Smooth muscle cell (in vitro differentiated cells): ENCODE results near the gene CEP89. TPM values are rescaled to one million over a fixed set of nuclear protein-coding genes. Genes with fewer than 3 reads are reported as not detected.
"Not testable (repeated sequence)": the region's sequence is repeated elsewhere in the genome, so short reads cannot be mapped to it uniquely, and the experiment has no call there.

Experiments used
- DNase-seq: peaks from one replicate; lab custom pipeline; 2025; ENCODE audit not compliant: unreplicated experiment; lab: John Stamatoyannopoulos, UW
- H2AFZ ChIP-seq: fragments of 200-600 bp; sonication (generic); 2 replicates; pipeline ENCODE4 v1.6.0; 2016; ENCODE audit warnings: antibody characterized with exemption, low read depth, mild to moderate bottlenecking
- H3F3A ChIP-seq: fragments of 200-600 bp; sonication (generic); 2 replicates; pipeline ENCODE4 v1.6.0; 2017; ENCODE audit warnings: antibody characterized with exemption, low read depth
- H3K27ac ChIP-seq: fragments of 200-600 bp; sonication (generic); 2 replicates; pipeline ENCODE4 v1.5.1; 2016; ENCODE audit warnings: low read depth, mild to moderate bottlenecking
- H3K27me3 ChIP-seq: fragments of 200-600 bp; sonication (generic); 2 replicates; pipeline ENCODE4 v1.6.1; 2016; ENCODE audit warnings: low read depth, mild to moderate bottlenecking
- H3K36me3 ChIP-seq: fragments of 200-600 bp; sonication (generic); 2 replicates; pipeline ENCODE4 v1.5.1; 2016; ENCODE audit warnings: low read depth
- H3K4me1 ChIP-seq: fragments of 200-600 bp; sonication (generic); 2 replicates; pipeline ENCODE4 v1.5.1; 2016; ENCODE audit warnings: low read depth
- H3K4me2 ChIP-seq: fragments of 200-600 bp; sonication (generic); 2 replicates; pipeline ENCODE4 v1.6.0; 2016; ENCODE audit warnings: mild to moderate bottlenecking
- H3K4me3 ChIP-seq: fragments of 200-600 bp; sonication (generic); 2 replicates; pipeline ENCODE4 v1.5.1; 2016; ENCODE audit warnings: mild to moderate bottlenecking
- H3K79me2 ChIP-seq: fragments of 200-600 bp; sonication (generic); 2 replicates; pipeline ENCODE4 v1.6.0; 2016; ENCODE audit warnings: low read depth, mild to moderate bottlenecking
- H3K9ac ChIP-seq: fragments of 200-600 bp; sonication (generic); 2 replicates; pipeline ENCODE4 v1.6.0; 2016; ENCODE audit warnings: low read depth
- H3K9me3 ChIP-seq: fragments of 200-600 bp; sonication (generic); replicated peaks from 2 replicates; pipeline ENCODE4 v1.5.1; 2016; ENCODE audit warnings: low read depth
- H4K20me1 ChIP-seq: fragments of 200-600 bp; sonication (generic); 2 replicates; pipeline ENCODE4 v1.6.0; 2016; ENCODE audit warnings: low read depth
- WGBS: methylation state at CpG from one replicate; pipeline ENCODE4 v1.1.7; 2016; ENCODE audit warnings: low lambda C conversion rate; 5-methylcytosine and 5-hydroxymethylcytosine counted together
- polyA plus RNA-seq: library from polyadenylated mRNA; unstranded; fragments of >200 nt; fragmentation: Nextera tagmentation; extraction: Ambion mirVana; gene quantifications from 2 replicates; pipeline ENCODE4 v1.2.1, GENCODE V29; 2016
- total RNA-seq: library from RNA; depleted of rRNA; stranded (reverse); fragments of >200 nt; gene quantifications from 2 replicates; pipeline ENCODE4 v1.2.3, GENCODE V29; 2014
- TF ChIP-seq, protein P1 (sequence below): fragments of 200-600 bp; sonication (generic); IDR thresholded peaks from 2 replicates; pipeline ENCODE4 v1.5.1; 2017; ENCODE audit warnings: borderline replicate concordance, mild to moderate bottlenecking, antibody characterized with exemption; ENCODE audit not compliant: insufficient read depth, poor library complexity, severe bottlenecking

CEP89 gene
- total and polyA plus RNA-seq, 2 experiments from 2014 or later: 11.7 to 19.6 TPM

DNA sequence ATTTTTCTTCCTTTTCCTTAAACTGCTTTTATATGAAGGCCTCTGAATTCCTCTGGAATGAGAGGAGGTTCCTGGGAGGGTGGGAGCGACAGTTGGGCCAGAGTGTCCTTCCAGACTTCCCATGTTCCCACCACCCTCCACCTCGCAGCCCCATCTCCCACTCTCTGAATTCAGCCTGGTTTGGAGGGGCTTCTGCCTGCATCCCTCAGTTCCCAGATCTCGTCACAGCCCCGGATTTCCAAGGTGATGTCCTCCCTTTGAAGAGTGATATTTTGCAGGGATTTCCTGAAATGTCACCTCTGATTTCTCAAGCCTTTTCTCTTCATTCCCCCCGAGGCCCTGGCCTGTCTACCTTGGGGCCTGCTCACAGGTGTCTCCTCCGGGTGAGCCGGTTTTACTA is 85.5 kb downstream of the CEP89 start:
- TF ChIP-seq, protein P1, sequence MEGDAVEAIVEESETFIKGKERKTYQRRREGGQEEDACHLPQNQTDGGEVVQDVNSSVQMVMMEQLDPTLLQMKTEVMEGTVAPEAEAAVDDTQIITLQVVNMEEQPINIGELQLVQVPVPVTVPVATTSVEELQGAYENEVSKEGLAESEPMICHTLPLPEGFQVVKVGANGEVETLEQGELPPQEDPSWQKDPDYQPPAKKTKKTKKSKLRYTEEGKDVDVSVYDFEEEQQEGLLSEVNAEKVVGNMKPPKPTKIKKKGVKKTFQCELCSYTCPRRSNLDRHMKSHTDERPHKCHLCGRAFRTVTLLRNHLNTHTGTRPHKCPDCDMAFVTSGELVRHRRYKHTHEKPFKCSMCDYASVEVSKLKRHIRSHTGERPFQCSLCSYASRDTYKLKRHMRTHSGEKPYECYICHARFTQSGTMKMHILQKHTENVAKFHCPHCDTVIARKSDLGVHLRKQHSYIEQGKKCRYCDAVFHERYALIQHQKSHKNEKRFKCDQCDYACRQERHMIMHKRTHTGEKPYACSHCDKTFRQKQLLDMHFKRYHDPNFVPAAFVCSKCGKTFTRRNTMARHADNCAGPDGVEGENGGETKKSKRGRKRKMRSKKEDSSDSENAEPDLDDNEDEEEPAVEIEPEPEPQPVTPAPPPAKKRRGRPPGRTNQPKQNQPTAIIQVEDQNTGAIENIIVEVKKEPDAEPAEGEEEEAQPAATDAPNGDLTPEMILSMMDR: no peak
- H2AFZ ChIP-seq: no peak overlapping the region
- 91% methylated on average over 7 of the region's 7 CpGs for WGBS

GRCh38 chr19:32885255-32885654 is 86.5 kb downstream of the CEP89 start:
- H3K9ac ChIP-seq, H3F3A ChIP-seq, H3K4me1 ChIP-seq, H3K27ac ChIP-seq, H3K27me3 ChIP-seq, H3K4me3 ChIP-seq, H3K4me2 ChIP-seq, H3K9me3 ChIP-seq, DNase-seq, H2AFZ ChIP-seq, H4K20me1 ChIP-seq, H3K79me2 ChIP-seq, H3K36me3 ChIP-seq: not testable (repeated sequence)
- 79% methylated on average over 5 of the region's 5 CpGs for WGBS

More for the DNA sequence above, 85.5 kb downstream of the CEP89 start:
- H4K20me1 ChIP-seq: no peaks in the 10 kb centered on the region
- H3K9ac ChIP-seq: no peak overlapping the region
- H3K36me3 ChIP-seq: peaks cover under 1% of the 10 kb centered on the region
- no peak for DNase-seq
- no peaks in the 10 kb centered on the region for H3F3A ChIP-seq
- peaks cover 1% of the 10 kb centered on the region for H3K9me3 ChIP-seq
- H3K4me2 ChIP-seq: no peak overlapping the region
- no peaks in the 10 kb centered on the region for H3K79me2 ChIP-seq
- no peaks in the 10 kb centered on the region for H3K4me1 ChIP-seq
- H3K27me3 ChIP-seq: no peaks in the 10 kb centered on the region
- H3K27ac ChIP-seq: no peak overlapping the region
- H3K4me3 ChIP-seq: no peak overlapping the region

DNA sequence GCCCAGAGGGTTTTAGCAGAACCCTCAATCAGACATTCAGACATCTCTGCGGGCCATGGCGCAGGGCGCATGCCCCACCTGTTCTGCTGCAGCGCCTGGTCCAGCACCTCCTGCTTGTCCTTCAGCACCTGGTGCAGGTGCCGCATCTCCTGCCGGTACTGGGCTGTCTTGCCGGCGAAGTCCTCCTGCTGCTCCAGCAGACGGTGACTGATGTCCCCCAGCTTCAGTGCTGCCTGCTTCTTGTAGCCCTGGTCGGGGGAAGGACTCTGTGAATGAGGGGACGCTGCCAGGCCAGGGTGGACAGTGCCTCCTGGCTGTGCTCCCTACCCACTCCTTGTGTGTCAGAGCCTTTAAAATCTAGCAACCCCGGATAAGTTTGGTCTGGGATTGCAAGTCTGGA is 90.0 kb downstream of the CEP89 start:
- Histone ChIP-seq H4K20me1 (no peaks in the 10 kb centered on the region), H3K36me3 (no peaks in the 10 kb centered on the region), H3F3A (no peaks in the 10 kb centered on the region), H3K4me1 (no peaks in the 10 kb centered on the region), H3K9me3 (no peaks in the 10 kb centered on the region), H3K9ac (no peak overlapping the region), H3K4me3 (no peak overlapping the region), H3K27ac (no peak overlapping the region), H3K79me2 (no peaks in the 10 kb centered on the region), H3K27me3 (no peaks in the 10 kb centered on the region), H3K4me2 (no peak overlapping the region), H2AFZ (no peak overlapping the region)
- TF ChIP-seq, protein P1: no peak
- 94% methylated on average over 12 of the region's 12 CpGs for WGBS
- DNase-seq: no peak

DNA sequence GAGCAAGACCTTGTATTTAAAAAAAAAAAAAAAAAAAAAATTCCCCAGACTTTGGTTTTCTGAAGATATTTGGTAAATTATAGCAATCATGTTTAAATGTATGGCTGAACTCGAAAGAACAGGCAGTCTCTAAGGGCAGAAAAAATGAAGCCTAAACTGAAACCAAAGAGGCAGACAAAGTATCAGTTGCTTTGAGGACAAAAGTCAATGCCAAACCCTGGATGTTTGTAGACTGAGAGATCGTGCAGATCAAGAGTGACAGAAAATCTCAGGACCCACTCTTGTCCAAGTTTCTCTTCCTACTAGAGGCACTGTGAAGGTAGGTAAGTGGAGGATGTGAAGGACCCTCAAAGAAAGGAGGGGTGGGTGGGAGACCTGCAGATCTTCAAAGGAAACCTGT is 91.1 kb downstream of the CEP89 start:
- H3K27ac ChIP-seq: no peak overlapping the region
- H2AFZ ChIP-seq: no peak overlapping the region
- H3K9ac ChIP-seq: no peak overlapping the region
- H3F3A ChIP-seq: no peaks in the 10 kb centered on the region
- H3K9me3 ChIP-seq: no peaks in the 10 kb centered on the region
- DNase-seq: no peak
- TF ChIP-seq, protein P1: no peak
- no peaks in the 10 kb centered on the region for H3K4me1 ChIP-seq
- H3K36me3 ChIP-seq: no peaks in the 10 kb centered on the region
- no peak overlapping the region for H3K4me3 ChIP-seq
- 95% methylated on average over 2 of the region's 2 CpGs for WGBS
- no peaks in the 10 kb centered on the region for H4K20me1 ChIP-seq
- H3K4me2 ChIP-seq: no peak overlapping the region
- H3K27me3 ChIP-seq: no peaks in the 10 kb centered on the region
- no peaks in the 10 kb centered on the region for H3K79me2 ChIP-seq
